ENCODE measurements around the gene ZNF628. TPM values are rescaled to one million over a fixed set of nuclear protein-coding genes. Genes with fewer than 3 reads are reported as not detected.
A peak's percentile ranks its signal among the peaks of the same experiment; 100 is the strongest.

ZNF628 gene
- total and polyA plus RNA-seq, 2 of the 8 experiments (the other 6 are each of a cell fraction or from before 2014, with no cell fraction given) = 1.7 to 10.8 TPM

DNA sequence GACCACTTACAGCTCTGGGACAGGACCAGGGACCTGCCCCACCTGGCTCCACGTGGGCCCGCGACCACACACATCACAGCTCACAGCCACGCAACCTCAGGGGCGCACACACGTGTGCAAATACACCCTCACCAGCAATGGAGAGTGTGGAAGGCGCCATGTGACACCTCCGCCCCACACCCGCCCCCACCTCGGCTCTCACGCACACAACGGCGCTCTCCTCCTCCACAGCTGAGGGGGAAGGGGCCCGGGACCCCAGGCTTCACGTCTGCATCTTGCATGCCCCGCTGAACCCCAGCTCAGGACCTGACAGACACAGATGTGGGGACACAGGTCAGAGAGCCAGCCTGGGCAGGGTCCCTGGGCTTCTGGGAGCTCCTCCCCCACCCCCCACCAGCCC is 26.9 kb upstream of the ZNF628 start:
- Histone ChIP-seq H3K9ac (replicated peaks in 1 of 4; ENCODE audit: extremely low read depth in 1 of 4, low read depth in 3 of 4, low read length in 3 of 4) (no peak overlapping the region), H3K23ac (ENCODE audit: insufficient read length) (no peak overlapping the region), H4K8ac (ENCODE audit: extremely low read depth, insufficient read depth, low read length) (no peak overlapping the region), H2AK5ac (ENCODE audit: low read depth, low read length) (no peak overlapping the region), H3K4ac (replicated peaks; ENCODE audit: insufficient read length, low read depth, low read length) (no peak overlapping the region), H3K27ac (ENCODE audit: low read depth, low read length) (no peak overlapping the region), H3K79me1 (ENCODE audit: low read depth, low read length) (no peaks in the 10 kb centered on the region), H2BK5ac (ENCODE audit: low read depth, low read length) (no peak overlapping the region), H3K27me3 (replicated peaks in 1 of 4; ENCODE audit: control insufficient read depth in 3 of 4, extremely low read depth in 1 of 4, insufficient read depth in 3 of 4, low read length in 3 of 4) (peaks cover 43 to 76% (median 72%) of the 10 kb centered on the region in 4 experiments), H2BK15ac (ENCODE audit: low read length) (peak overlapping the region; percentile 65; the same call in 1 of the 2 replicates), H3K23me2 (ENCODE audit: low read depth, low read length) (peaks cover 20% of the 10 kb centered on the region; the same call in 1 of the 2 replicates), H2BK12ac (ENCODE audit: low read depth, low read length) (no peak overlapping the region), H2BK20ac (ENCODE audit: low read length) (peak overlapping the region; percentile 13; the same call in 1 of the 2 replicates), H3K4me3 (ENCODE audit: extremely low read depth in 1 of 4, insufficient read depth in 2 of 4, low read depth in 3 of 4, low read length in 4 of 4) (no peak overlapping the region), H4K20me1 (replicated peaks in 1 of 2; ENCODE audit: control insufficient read depth in 1 of 2, insufficient read depth in 2 of 2, low read length in 2 of 2) (peaks cover 0 to 14% of the 10 kb centered on the region in 2 experiments), H3K4me1 (replicated peaks in 1 of 4; ENCODE audit: control insufficient read depth in 3 of 4, insufficient read depth in 4 of 4, low read length in 3 of 4) (peaks cover 0 to 5% (median 2%) of the 10 kb centered on the region in 4 experiments; a peak in 5 of 7 replicates), H3K4me2 (ENCODE audit: insufficient read depth in 1 of 2, low read depth in 2 of 2, low read length in 2 of 2) (no peak overlapping the region), H3K18ac (ENCODE audit: extremely low read depth, low read length) (no peak overlapping the region), H3K56ac (replicated peaks; ENCODE audit: insufficient read length, low read depth, low read length) (no peak overlapping the region), H3K9me3 (ENCODE audit: insufficient read depth in 2 of 2, low read depth in 1 of 2, low read length in 1 of 2) (no peaks in the 10 kb centered on the region), H3K36me3 (ENCODE audit: control insufficient read depth in 2 of 4, insufficient read depth in 4 of 4, low read length in 3 of 4) (no peaks in the 10 kb centered on the region), H3K79me2 (ENCODE audit: control insufficient read depth in 1 of 2, insufficient read depth in 2 of 2, low read length in 2 of 2) (no peaks in the 10 kb centered on the region), H4K5ac (ENCODE audit: insufficient read length, low read depth, low read length) (no peak overlapping the region), H4K91ac (replicated peaks; ENCODE audit: insufficient read length, low read length) (no peak overlapping the region), H2AFZ (ENCODE audit: low read length) (no peak overlapping the region), H2BK120ac (replicated peaks; ENCODE audit: low read depth, low read length) (no peak overlapping the region), H3K14ac (ENCODE audit: insufficient read length) (no peak overlapping the region)
- POLR2A ChIA-PET (ENCODE audit: partially characterized antibody) = interaction anchor here (1.3 kb wide), 1 partner anchor 29 kb away, joined by 3 read pairs; no protein-coding TSS in a partner anchor
- DNase-seq (ENCODE audit: low read depth in 1 of 2, low spot score in 2 of 2) (no peak), FAIRE-seq (no peak)
- CTCF ChIA-PET (ENCODE audit: partially characterized antibody) = interaction anchor here (0.6 to 1.2 kb wide), 5 partner anchors 14 to 157 kb away, joined by 3 read pairs; no protein-coding TSS in a partner anchor
- WGBS, 2 experiments (ENCODE audit: extremely low coverage in 1 of 2, insufficient coverage in 1 of 2, insufficient read length in 1 of 2, insufficient replicate concordance in 2 of 2, low coverage in 1 of 2, low lambda C conversion rate in 2 of 2, missing lambda C conversion rate in 1 of 2) = 50% methylated on average over 13 of the region's 16 CpGs; no CpG with 5 or more reads in 1 of the 2 experiments
- TF ChIP-seq SIN3A (conservative IDR thresholded peaks at IDR 0.05 in 1 of 2, IDR thresholded peaks at IDR 0.05 in 1 of 2; ENCODE audit: low read depth in 1 of 2, low read length in 2 of 2) = no peak
- TF ChIP-seq MAX (IDR thresholded peaks at IDR 0.05) = no peak
- no peak for TF ChIP-seq POLR2A (IDR thresholded peaks at IDR 0.05; ENCODE audit: control extremely low read depth in 1 of 2, low read depth in 2 of 2, low read length in 2 of 2)
